CD14-positive monocyte (primary cell): ENCODE results near the gene CSMD2. TPM values are rescaled to one million over a fixed set of nuclear protein-coding genes. Genes with fewer than 3 reads are reported as not detected.

Experiments
- DNase-seq, 3 donors: peaks; one replicate each; pipeline ENCODE4 v3.0.0-alpha.2; 2011 to 2022
- H2AFZ ChIP-seq: 2 replicates; pipeline ENCODE4 v1.6.0; 2012; ENCODE audit warnings: mild to moderate bottlenecking, low read depth, low read length, inconsistent platforms; ENCODE audit not compliant: insufficient read depth, poor library complexity, severe bottlenecking
- H3K27ac ChIP-seq, 2 donors: 1 replicate in 1 of 2; 2 replicates in 1 of 2; pipeline ENCODE4 v1.5.1; 2012 to 2013; ENCODE audit warnings: low read length in 2 of 2, control low read depth in 1 of 2, inconsistent platforms in 1 of 2, low read depth in 1 of 2, mild to moderate bottlenecking in 1 of 2
- H3K27me3 ChIP-seq, 2 donors: one replicate each; pipeline versions ENCODE4 v1.6.0 to v1.6.1; 2011 to 2013; ENCODE audit warnings: low read length in 2 of 2; ENCODE audit not compliant: control insufficient read depth in 2 of 2, insufficient read depth in 2 of 2
- H3K36me3 ChIP-seq, 2 donors: replicated peaks in 1 of 2; 1 replicate in 1 of 2; 2 replicates in 1 of 2; pipeline versions ENCODE4 v1.5.1 to v1.6.1; 2012 to 2013; ENCODE audit warnings: low read length in 2 of 2, control low read depth in 1 of 2, inconsistent platforms in 1 of 2, mild to moderate bottlenecking in 1 of 2; ENCODE audit not compliant: insufficient read depth in 2 of 2, control insufficient read depth in 1 of 2
- H3K4me1 ChIP-seq, 2 donors: 1 replicate in 1 of 2; 2 replicates in 1 of 2; pipeline versions ENCODE4 v1.5.1 to v1.6.1; 2012 to 2013; ENCODE audit warnings: low read length in 2 of 2, control low read depth in 1 of 2, inconsistent platforms in 1 of 2, mild to moderate bottlenecking in 1 of 2, moderate library complexity in 1 of 2; ENCODE audit not compliant: insufficient read depth in 2 of 2, control insufficient read depth in 1 of 2
- H3K4me2 ChIP-seq: replicated peaks from 2 replicates; pipeline ENCODE3; 2012; ENCODE audit warnings: low read length, moderate library complexity, mild to moderate bottlenecking; ENCODE audit not compliant: poor library complexity, severe bottlenecking; ENCODE audit errors: extremely low read depth
- H3K4me3 ChIP-seq, 3 experiments: fragments of 200-600 bp in 1 of 3; sonication (generic) in 1 of 3; replicated peaks in 1 of 3; 1 replicate in 2 of 3; 2 replicates in 1 of 3; pipeline ENCODE4 v1.5.1; 2011 to 2013; ENCODE audit warnings: low read length in 3 of 3, mild to moderate bottlenecking in 3 of 3, control low read depth in 2 of 3, low read depth in 2 of 3, inconsistent platforms in 1 of 3, moderate library complexity in 1 of 3
- H3K79me2 ChIP-seq: 2 replicates; pipeline ENCODE4 v1.6.0; 2012; ENCODE audit warnings: mild to moderate bottlenecking, control low read depth, inconsistent platforms, low read length, moderate library complexity; ENCODE audit not compliant: insufficient read depth
- H3K9ac ChIP-seq: 2 replicates; pipeline ENCODE4 v1.6.0; 2017; ENCODE audit warnings: low read length, mild to moderate bottlenecking; ENCODE audit not compliant: insufficient read depth, poor library complexity, severe bottlenecking
- H3K9me3 ChIP-seq, 2 donors: replicated peaks in 1 of 2; 1 replicate in 1 of 2; 2 replicates in 1 of 2; pipeline versions ENCODE4 v1.5.1 to v1.6.1; 2012 to 2013; ENCODE audit warnings: low read length in 2 of 2, control low read depth in 1 of 2; ENCODE audit not compliant: control insufficient read depth in 1 of 2, insufficient read depth in 1 of 2
- H4K20me1 ChIP-seq: 2 replicates; pipeline ENCODE4 v1.6.0; 2012; ENCODE audit warnings: mild to moderate bottlenecking, low read length, control low read depth, moderate library complexity; ENCODE audit not compliant: insufficient read depth
- H3K27ac Mint-ChIP-seq, 7 donors: one replicate each; pipeline ENCODE4 v1.8.0; 2020; ENCODE audit warnings: mild to moderate bottlenecking in 7 of 7, mixed read lengths in 7 of 7, moderate library complexity in 6 of 7, inconsistent platforms in 2 of 7
- H3K27me3 Mint-ChIP-seq, 3 donors: one replicate each; pipeline ENCODE4 v1.8.0; 2021 to 2022; ENCODE audit warnings: low read depth in 3 of 3, mild to moderate bottlenecking in 3 of 3, mixed read lengths in 3 of 3, moderate library complexity in 3 of 3, inconsistent platforms in 1 of 3
- H3K36me3 Mint-ChIP-seq, 2 donors: one replicate each; pipeline ENCODE4 v1.8.0; 2020; ENCODE audit warnings: mixed read lengths in 2 of 2, inconsistent platforms in 1 of 2, mild to moderate bottlenecking in 1 of 2
- H3K4me1 Mint-ChIP-seq: one replicate; pipeline ENCODE4 v1.8.0; 2020; ENCODE audit warnings: mild to moderate bottlenecking, mixed read lengths
- H3K4me3 Mint-ChIP-seq, 2 donors: one replicate each; pipeline ENCODE4 v1.8.0; 2020; ENCODE audit warnings: mild to moderate bottlenecking in 2 of 2, mixed read lengths in 2 of 2, moderate library complexity in 1 of 2
- H3K9me3 Mint-ChIP-seq, 7 donors: one replicate each; pipeline ENCODE4 v1.8.0; 2020 to 2022; ENCODE audit warnings: mixed read lengths in 7 of 7, mild to moderate bottlenecking in 6 of 7, moderate library complexity in 6 of 7, inconsistent platforms in 2 of 7
- CTCF ChIP-seq: fragments of 200-600 bp; IDR thresholded peaks from one replicate; pipeline ENCODE4 v1.8.0; 2022; ENCODE audit warnings: antibody characterized with exemption, mild to moderate bottlenecking
- WGBS: methylation state at CpG from one replicate; pipeline ENCODE4 v1.1.5; 2013; ENCODE audit warnings: missing lambda C conversion rate; ENCODE audit not compliant: insufficient coverage; 5-methylcytosine and 5-hydroxymethylcytosine counted together
- intact Hi-C, 2 donors: fragments of 100-400 bp; cut with micrococcal nuclease; formaldehyde crosslinking; loops; one replicate each; pipeline versions ENCODE4 v1.15.0 to v1.15.1; 2023
- polyA plus RNA-seq, 3 donors: library from polyadenylated mRNA; depleted of rRNA in 1 of 3; unstranded in 2 of 3; stranded (reverse) in 1 of 3; fragments of 300-500 nt in 2 of 3; fragments of >200 nt in 1 of 3; fragmentation: Illumina TruSeq in 2 of 3; gene quantifications; 1 replicate in 2 of 3; 2 replicates in 1 of 3; pipeline ENCODE4 v1.2.3, GENCODE V29; 2012 to 2021

Gene CSMD2
- polyA plus RNA-seq, 3 donors, result 0.04 TPM; not detected in 2

- H3K79me2 ChIP-seq, result no peaks in the 10 kb centered on the region
- Mint-ChIP-seq H3K9me3 (peaks cover 5 to 17% (median 12%) of the 10 kb centered on the region in 7 donors), H3K27me3 (peaks cover 1 to 7% (median 4%) of the 10 kb centered on the region in 3 donors), H3K36me3 (peaks cover 0 to 1% of the 10 kb centered on the region in 2 donors), H3K4me1 (peaks cover 13% of the 10 kb centered on the region), H3K4me3 (no peak overlapping the region), H3K27ac (no peak overlapping the region)
- H4K20me1 ChIP-seq, result no peaks in the 10 kb centered on the region
- no peaks in the 10 kb centered on the region for H3K27me3 ChIP-seq
- H3K9ac ChIP-seq, result no peak overlapping the region
- DNase-seq, result no peak
- TF ChIP-seq CTCF, result no peak
- no CpG with 5 or more reads among the region's 1 CpG for WGBS
- no peak overlapping the region for H3K4me2 ChIP-seq
- peaks cover 0 to 2% of the 10 kb centered on the region in 2 donors for H3K4me1 ChIP-seq
- no peak overlapping the region for H2AFZ ChIP-seq
- H3K27ac ChIP-seq, result no peak overlapping the region
- H3K36me3 ChIP-seq, result no peaks in the 10 kb centered on the region
- no peaks in the 10 kb centered on the region for H3K9me3 ChIP-seq
- intact Hi-C loops, result no loop called here
- no peak overlapping the region for H3K4me3 ChIP-seq
Observed at GRCh38 chr1:33503506-33503905, 661.5 kb downstream of the CSMD2 start.

GRCh38 chr1:33502726-33503125, 662.3 kb downstream of the CSMD2 start:
- Histone ChIP-seq H3K4me3 (no peak overlapping the region), H2AFZ (no peak overlapping the region), H3K9me3 (no peaks in the 10 kb centered on the region), H3K9ac (no peak overlapping the region), H3K4me2 (no peak overlapping the region), H4K20me1 (no peaks in the 10 kb centered on the region), H3K36me3 (no peaks in the 10 kb centered on the region), H3K27ac (no peak overlapping the region), H3K27me3 (no peaks in the 10 kb centered on the region), H3K4me1 (peaks cover 0 to 2% of the 10 kb centered on the region in 2 donors), H3K79me2 (no peaks in the 10 kb centered on the region)
- Mint-ChIP-seq H3K4me1 (peaks cover 13% of the 10 kb centered on the region), H3K9me3 (peaks cover 6 to 19% (median 9%) of the 10 kb centered on the region in 7 donors), H3K4me3 (no peak overlapping the region), H3K36me3 (peaks cover 0 to 1% of the 10 kb centered on the region in 2 donors), H3K27me3 (peaks cover 0 to 5% (median 4%) of the 10 kb centered on the region in 3 donors), H3K27ac (no peak overlapping the region)
- WGBS, result 86% methylated on average over 5 of the region's 5 CpGs
- no peak for DNase-seq
- no peak for TF ChIP-seq CTCF
- intact Hi-C loops, result no loop called here
